AG04449 (cell line): ENCODE results near the gene AEBP1.

ENCODE experiments used
- CTCF ChIA-PET: fragments of 350-600 bp; formaldehyde crosslinking; extraction: SDS; loops from one replicate; lab custom pipeline; 2021; ENCODE audit warnings: antibody characterized with exemption; lab: Yijun Ruan, JAX
- POLR2A ChIA-PET: fragments of 400-600, 350-600 bp; formaldehyde crosslinking; extraction: SDS; loops from one replicate; lab custom pipeline; 2020; ENCODE audit warnings: antibody characterized with exemption, inconsistent platforms; lab: Yijun Ruan, JAX
- DNase-seq: peaks from one replicate; pipeline ENCODE4 v3.0.0-alpha.2; 2010; ENCODE audit warnings: low read depth, low spot score
- H3K4me3 ChIP-seq: 2 replicates; pipeline ENCODE4 v1.5.1; 2011; ENCODE audit warnings: low read depth, mild to moderate bottlenecking, control low read depth, low read length
- CTCF ChIP-seq: IDR thresholded peaks from one replicate; pipeline ENCODE4 v1.5.1; 2011; ENCODE audit warnings: mild to moderate bottlenecking, moderate library complexity, low read length, control low read depth, inconsistent platforms; ENCODE audit not compliant: insufficient read depth; ENCODE audit errors: missing control alignments

Gene AEBP1

GRCh38 chr7:44096326-44096881 is 7.7 kb upstream of the AEBP1 start:
- no peak for TF ChIP-seq CTCF
- H3K4me3 ChIP-seq, result no peak overlapping the region
- no peak for DNase-seq
- ChIA-PET CTCF (interaction anchor here (0.6 kb wide), 1 partner anchor 10 kb away, joined by 3 read pairs; no protein-coding TSS in a partner anchor), POLR2A (no interaction called here)

GRCh38 chr7:44097064-44097932 is 6.8 kb upstream of the AEBP1 start:
- no peak for TF ChIP-seq CTCF
- ChIA-PET POLR2A (interaction anchor here (1.0 kb wide), 1 partner anchor 9 kb away, joined by 3 read pairs; no protein-coding TSS in a partner anchor), CTCF (interaction anchor here (1.1 to 2.6 kb wide), 4 partner anchors 10 to 16 kb away, joined by 4 to 15 read pairs (median 6); no protein-coding TSS in a partner anchor)
- H3K4me3 ChIP-seq, result no peak overlapping the region
- no peak for DNase-seq

GRCh38 chr7:44098092-44099068 is 5.8 kb upstream of the AEBP1 start:
- no peak for DNase-seq
- POLR2A ChIA-PET, result interaction anchor here (1.0 to 1.1 kb wide), 3 partner anchors 10 to 12 kb away, joined by 3 to 5 read pairs (median 3); no protein-coding TSS in a partner anchor
- no peak for TF ChIP-seq CTCF
- CTCF ChIA-PET, result interaction anchor here (0.7 to 2.7 kb wide), 10 partner anchors 8 to 27 kb away, joined by 3 to 15 read pairs (median 6); no protein-coding TSS in a partner anchor
- no peak overlapping the region for H3K4me3 ChIP-seq

DNA sequence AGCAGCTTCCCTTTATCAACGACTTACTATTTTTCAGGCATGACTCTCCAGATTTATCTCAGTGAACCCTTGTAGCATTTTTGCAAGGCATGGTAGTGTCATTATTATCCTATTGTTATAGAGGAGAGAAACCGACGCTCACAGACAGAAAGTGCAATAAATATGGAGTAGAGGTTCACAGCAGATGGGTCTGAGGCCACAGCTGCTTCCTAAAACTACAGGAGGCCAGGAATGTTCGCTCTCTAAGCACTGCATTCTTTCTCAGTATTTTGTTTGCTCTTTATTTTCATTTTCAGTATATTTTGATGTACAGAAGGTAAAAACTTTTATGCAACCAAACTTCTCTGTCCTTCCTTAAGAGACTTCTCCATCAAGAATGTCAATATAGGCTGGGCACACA is 4.5 kb upstream of the AEBP1 start:
- ChIA-PET CTCF (interaction anchor here (0.8 to 2.7 kb wide), 7 partner anchors 9 to 29 kb away, joined by 3 to 15 read pairs (median 7); no protein-coding TSS in a partner anchor), POLR2A (interaction anchor here (1.0 to 1.1 kb wide), 2 partner anchors 10 to 11 kb away, joined by 3 to 5 read pairs; no protein-coding TSS in a partner anchor)
- TF ChIP-seq CTCF, result no peak
- H3K4me3 ChIP-seq, result no peak overlapping the region
- DNase-seq, result no peak

DNA sequence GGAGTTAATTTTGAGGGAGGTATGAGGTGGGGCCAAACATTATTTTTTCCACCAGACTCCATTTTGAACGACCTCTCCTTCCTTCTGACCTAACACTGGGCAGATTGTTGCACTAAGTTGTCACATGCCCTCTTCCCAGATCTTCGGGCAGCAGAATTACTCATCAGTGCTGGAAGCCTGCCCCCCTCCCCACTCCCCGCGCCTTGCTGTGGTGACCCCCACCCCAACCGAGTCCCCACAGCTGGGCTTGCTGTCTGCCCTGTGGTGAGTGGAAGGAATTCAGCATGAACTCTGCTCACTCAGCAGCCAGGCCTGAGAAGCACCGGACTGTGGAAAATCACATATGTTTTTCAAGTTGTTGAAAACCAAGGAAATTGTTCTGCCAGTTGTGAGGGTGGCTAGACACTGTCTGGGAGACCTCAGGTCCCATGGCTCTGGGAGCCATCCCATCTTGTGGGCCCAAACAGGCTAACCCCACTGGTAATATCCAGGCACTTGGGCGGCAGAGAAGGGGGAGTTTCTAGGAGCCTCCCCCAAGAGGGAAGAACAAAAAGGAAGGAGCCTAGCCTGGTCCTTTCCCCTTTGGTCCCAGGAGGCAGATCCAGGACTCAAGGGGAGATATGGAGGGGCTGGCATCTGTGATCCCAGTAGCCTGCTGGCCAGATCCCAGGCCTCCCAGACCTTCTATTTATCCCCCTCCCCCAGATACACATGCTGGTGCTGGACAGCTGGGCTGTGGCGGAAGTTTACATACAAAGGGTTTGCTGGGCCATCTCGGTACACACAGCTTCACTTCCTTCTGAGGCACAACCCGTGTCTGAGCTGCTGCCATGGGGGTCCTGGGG is 3.5 kb upstream of the AEBP1 start:
- ChIA-PET POLR2A (interaction anchor here (2.8 kb wide), 1 partner anchor 12 kb away, joined by 9 read pairs; no protein-coding TSS in a partner anchor), CTCF (interaction anchor here (1.4 to 2.7 kb wide), 3 partner anchors 10 to 23 kb away, joined by 5 to 8 read pairs (median 5); no protein-coding TSS in a partner anchor)
- TF ChIP-seq CTCF, result no peak
- DNase-seq, result no peak
- H3K4me3 ChIP-seq, result no peak overlapping the region
